ENCODE measurements around the gene QPCT. TPM values are rescaled to one million over a fixed set of nuclear protein-coding genes. Genes with fewer than 3 reads are reported as not detected.
A peak's percentile ranks its signal among the peaks of the same experiment; 100 is the strongest.

The QPCT gene
- polyA plus RNA-seq, 1 experiment = 15.9 TPM

GRCh38 chr2:37340637-37341036 lies 3.8 kb upstream of the QPCT start:
- H3K36me3 ChIP-seq (ENCODE audit: control insufficient read depth, insufficient read depth, low read length) = no peaks in the 10 kb centered on the region
- no peak overlapping the region for H3K4me3 ChIP-seq (ENCODE audit: low read depth, low read length)
- DNase-seq (ENCODE audit: low read depth) = no peak
- no peak for TF ChIP-seq CTCF (IDR thresholded peaks at IDR 0.05; ENCODE audit: insufficient read depth, low read depth, low read length)
- POLR2A ChIA-PET = no interaction called here
- H3K27me3 ChIP-seq (ENCODE audit: control insufficient read depth, insufficient read depth, low read length) = no peaks in the 10 kb centered on the region
- CTCF ChIA-PET = interaction anchor here (0.7 to 1.2 kb wide), 2 partner anchors 12 to 773 kb away, joined by 3 read pairs; no protein-coding TSS in a partner anchor

DNA sequence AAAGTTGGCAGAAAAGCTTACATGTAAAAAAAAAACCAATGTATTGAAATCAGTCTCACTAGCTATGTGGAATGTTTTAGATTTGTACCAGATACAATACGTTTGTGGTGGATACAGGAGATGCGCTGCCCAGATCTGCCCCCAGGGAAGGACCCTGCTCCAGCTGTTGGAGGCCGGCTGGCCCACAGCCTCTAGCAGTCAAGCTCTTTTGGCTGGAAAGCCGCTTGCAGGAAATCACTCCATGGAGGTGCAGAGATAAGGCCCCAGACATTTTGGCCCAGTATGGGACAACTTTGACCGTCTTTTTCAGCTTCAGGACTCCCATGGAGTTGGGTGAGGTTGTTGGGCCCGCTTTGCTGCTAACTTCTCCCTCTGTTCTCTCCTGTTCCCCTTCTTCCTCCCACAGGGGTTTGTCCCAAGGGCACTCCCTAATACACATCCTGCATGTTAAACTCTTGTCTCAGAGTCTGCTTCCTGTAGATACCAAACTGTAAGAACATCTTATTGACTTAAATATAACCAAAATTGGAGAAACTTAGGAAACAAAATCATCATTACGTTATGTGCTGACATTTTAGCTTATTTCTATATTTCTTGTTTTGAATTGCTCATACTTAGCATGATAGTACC lies 1.7 kb upstream of the QPCT start:
- ChIA-PET CTCF (interaction anchor here (0.6 to 1.9 kb wide), 5 partner anchors 45 to 535 kb away, joined by 3 to 5 read pairs (median 3); no protein-coding TSS in a partner anchor), POLR2A (no interaction called here)
- no peak for TF ChIP-seq CTCF (IDR thresholded peaks at IDR 0.05; ENCODE audit: insufficient read depth, low read depth, low read length)
- Histone ChIP-seq H3K36me3 (ENCODE audit: control insufficient read depth, insufficient read depth, low read length) (no peaks in the 10 kb centered on the region), H3K4me3 (ENCODE audit: low read depth, low read length) (no peak overlapping the region), H3K27me3 (ENCODE audit: control insufficient read depth, insufficient read depth, low read length) (no peaks in the 10 kb centered on the region)
- no peak for DNase-seq (ENCODE audit: low read depth)

DNA sequence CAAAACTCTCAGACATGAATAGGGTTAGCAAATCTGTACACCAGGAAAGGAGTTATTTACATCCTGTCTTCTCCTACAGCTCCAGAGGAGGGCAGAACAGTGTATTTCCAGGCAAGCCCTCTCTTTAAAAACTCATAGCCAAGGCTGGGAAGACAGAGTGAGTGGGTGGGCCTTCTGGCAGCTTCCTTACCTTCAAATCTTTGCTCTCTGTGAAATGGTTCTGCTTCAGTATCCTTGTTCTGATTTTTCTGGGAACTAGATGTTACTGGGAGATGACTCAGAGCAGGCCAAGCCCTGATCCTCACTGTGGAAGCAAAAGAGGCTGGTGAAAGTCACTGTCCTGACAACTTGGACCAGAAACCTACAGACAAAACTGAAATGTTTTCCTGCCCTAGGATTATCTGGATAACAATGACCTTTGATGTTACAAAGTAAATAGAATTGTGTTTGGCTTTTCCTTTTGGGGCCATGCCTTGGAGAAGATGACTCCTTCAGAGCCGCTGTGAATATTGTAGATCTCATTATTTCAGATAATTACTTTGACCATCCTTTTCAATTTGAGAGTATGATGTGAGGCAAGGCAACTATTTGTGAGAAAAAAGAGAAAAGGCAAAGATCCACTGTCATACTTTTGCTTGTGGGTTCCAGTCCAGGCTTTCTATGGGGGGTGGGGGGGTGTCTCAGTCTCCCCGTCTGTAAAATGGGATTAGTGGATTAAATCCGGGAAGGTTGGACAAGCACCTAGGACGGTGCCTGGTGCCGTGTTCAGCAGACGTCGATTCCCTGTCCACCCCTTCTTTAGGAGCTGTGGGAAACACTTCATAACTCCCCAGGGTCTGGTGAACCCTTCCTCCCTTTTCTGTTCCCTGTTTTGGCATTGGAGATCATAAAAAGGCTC lies 644 bp upstream of the QPCT start:
- ChIA-PET POLR2A (no interaction called here), CTCF (interaction anchor here (0.6 to 1.9 kb wide), 4 partner anchors 44 to 534 kb away, joined by 3 to 5 read pairs (median 3); no protein-coding TSS in a partner anchor)
- peak overlapping the region; percentile 56; the same call in 1 of the 2 replicates for H3K4me3 ChIP-seq (ENCODE audit: low read depth, low read length)
- TF ChIP-seq CTCF (IDR thresholded peaks at IDR 0.05; ENCODE audit: insufficient read depth, low read depth, low read length) = peak; percentile 45
- no peaks in the 10 kb centered on the region for H3K36me3 ChIP-seq (ENCODE audit: control insufficient read depth, insufficient read depth, low read length)
- no peak for DNase-seq (ENCODE audit: low read depth)
- no peaks in the 10 kb centered on the region for H3K27me3 ChIP-seq (ENCODE audit: control insufficient read depth, insufficient read depth, low read length)

DNA sequence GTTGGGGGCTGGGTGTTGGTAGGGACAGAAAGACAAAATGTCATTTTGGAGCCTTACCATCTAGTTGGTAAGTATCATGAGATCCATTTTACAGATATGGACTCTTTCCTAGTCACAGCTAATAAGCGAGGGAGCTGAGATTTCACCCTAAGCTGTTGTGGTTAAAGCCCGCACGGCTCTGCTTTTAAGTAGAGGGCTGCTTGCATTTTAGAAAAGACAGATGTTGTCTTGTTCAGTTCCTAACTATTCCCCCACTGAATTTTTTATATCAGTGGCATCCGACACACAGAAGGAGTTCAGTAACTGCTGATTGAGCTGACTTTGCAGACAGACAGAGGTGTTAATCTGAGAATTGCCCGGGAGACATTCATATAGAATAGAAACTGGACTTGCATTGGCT lies 3.7 kb downstream of the QPCT start:
- Histone ChIP-seq H3K36me3 (ENCODE audit: control insufficient read depth, insufficient read depth, low read length) (no peaks in the 10 kb centered on the region), H3K27me3 (ENCODE audit: control insufficient read depth, insufficient read depth, low read length) (no peaks in the 10 kb centered on the region), H3K4me3 (ENCODE audit: low read depth, low read length) (no peak overlapping the region)
- no peak for DNase-seq (ENCODE audit: low read depth)
- CTCF ChIA-PET = no interaction called here
- no peak for TF ChIP-seq CTCF (IDR thresholded peaks at IDR 0.05; ENCODE audit: insufficient read depth, low read depth, low read length)
- POLR2A ChIA-PET = no interaction called here

GRCh38 chr2:37349231-37349860 lies 4.9 kb downstream of the QPCT start:
- DNase-seq (ENCODE audit: low read depth) = no peak
- no peaks in the 10 kb centered on the region for H3K36me3 ChIP-seq (ENCODE audit: control insufficient read depth, insufficient read depth, low read length)
- H3K4me3 ChIP-seq (ENCODE audit: low read depth, low read length) = no peak overlapping the region
- ChIA-PET CTCF (interaction anchor here (1.1 to 1.4 kb wide), 2 partner anchors 13 to 528 kb away, joined by 3 to 4 read pairs; no protein-coding TSS in a partner anchor), POLR2A (no interaction called here)
- H3K27me3 ChIP-seq (ENCODE audit: control insufficient read depth, insufficient read depth, low read length) = no peaks in the 10 kb centered on the region
- no peak for TF ChIP-seq CTCF (IDR thresholded peaks at IDR 0.05; ENCODE audit: insufficient read depth, low read depth, low read length)
